LNCAP (cell line): ENCODE results near the gene HSF4.

Source experiments
- TF ChIP-seq, protein P1 (sequence below): fragments of 450-650 bp; IDR thresholded peaks from 2 replicates; pipeline ENCODE4 v1.5.1; 2017; ENCODE audit warnings: mild to moderate bottlenecking

HSF4 gene

DNA sequence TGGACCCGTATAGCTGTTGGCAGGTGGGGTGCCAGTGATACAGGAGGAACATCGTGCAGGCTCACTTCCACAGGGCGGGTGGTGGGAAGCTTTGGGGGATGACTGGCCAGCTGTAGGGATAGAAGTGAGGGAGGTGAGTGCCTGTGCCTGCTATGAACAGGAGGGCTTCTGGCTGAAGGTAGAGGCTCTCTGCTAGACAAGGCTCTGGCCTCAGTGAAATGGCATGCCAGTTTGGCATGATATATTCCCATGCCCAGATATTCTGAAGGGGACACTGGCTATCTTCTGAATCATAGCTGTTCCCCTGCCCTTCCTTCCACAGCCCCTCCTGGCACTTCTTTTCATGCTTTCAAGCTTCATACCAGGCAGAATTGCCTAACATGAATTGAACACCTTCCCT lies 35.7 kb upstream of the HSF4 start:
- TF ChIP-seq, protein P1, sequence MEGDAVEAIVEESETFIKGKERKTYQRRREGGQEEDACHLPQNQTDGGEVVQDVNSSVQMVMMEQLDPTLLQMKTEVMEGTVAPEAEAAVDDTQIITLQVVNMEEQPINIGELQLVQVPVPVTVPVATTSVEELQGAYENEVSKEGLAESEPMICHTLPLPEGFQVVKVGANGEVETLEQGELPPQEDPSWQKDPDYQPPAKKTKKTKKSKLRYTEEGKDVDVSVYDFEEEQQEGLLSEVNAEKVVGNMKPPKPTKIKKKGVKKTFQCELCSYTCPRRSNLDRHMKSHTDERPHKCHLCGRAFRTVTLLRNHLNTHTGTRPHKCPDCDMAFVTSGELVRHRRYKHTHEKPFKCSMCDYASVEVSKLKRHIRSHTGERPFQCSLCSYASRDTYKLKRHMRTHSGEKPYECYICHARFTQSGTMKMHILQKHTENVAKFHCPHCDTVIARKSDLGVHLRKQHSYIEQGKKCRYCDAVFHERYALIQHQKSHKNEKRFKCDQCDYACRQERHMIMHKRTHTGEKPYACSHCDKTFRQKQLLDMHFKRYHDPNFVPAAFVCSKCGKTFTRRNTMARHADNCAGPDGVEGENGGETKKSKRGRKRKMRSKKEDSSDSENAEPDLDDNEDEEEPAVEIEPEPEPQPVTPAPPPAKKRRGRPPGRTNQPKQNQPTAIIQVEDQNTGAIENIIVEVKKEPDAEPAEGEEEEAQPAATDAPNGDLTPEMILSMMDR: no peak

GRCh38 chr16:67129422-67129821 lies 35.1 kb upstream of the HSF4 start:
- TF ChIP-seq, protein P1: no peak

- TF ChIP-seq, protein P1: no peak
These were observed 26.9 kb upstream of the HSF4 start for GRCh38 chr16:67137605-67138004.

DNA sequence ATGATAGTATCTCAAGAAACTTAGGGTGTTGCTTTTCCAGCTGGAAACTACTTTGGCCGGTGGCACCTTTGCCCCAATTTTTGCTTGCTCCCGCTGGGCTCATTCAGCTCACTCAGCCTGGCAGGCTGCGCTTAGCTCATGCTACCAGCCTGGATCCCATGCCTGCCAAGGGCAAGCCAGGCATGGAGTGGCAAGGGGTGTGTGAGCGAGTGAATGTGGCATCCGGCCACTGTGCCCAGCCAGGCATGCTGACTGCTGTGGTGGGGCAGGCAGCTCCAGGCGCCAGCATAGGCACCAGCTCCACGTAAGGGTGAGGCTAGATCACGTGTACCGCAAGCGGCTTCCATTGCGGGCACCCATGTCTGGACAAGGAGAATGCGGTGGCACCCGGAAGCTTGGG lies 23.2 kb upstream of the HSF4 start:
- TF ChIP-seq, protein P1: no peak

DNA sequence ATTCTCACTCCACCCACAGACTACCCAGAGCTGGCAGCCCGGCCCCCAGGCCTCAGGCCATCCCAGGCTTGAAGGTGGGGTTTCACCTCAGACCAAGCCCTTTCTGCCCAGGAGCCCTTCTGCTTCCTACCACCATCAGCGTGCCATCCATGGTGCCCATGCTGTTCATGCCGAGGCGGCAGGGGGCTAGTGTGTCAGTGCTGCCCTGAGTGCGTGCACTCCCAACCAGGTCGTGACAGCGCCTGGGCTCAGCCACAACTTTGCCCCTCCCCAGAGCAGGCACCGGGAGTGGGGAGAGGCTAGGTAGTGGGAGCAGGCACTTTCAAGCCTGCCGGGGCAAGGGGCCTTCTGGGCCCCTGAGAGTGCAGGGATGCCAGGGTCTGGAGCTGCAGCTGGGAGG lies 22.2 kb upstream of the HSF4 start:
- TF ChIP-seq, protein P1: no peak

DNA sequence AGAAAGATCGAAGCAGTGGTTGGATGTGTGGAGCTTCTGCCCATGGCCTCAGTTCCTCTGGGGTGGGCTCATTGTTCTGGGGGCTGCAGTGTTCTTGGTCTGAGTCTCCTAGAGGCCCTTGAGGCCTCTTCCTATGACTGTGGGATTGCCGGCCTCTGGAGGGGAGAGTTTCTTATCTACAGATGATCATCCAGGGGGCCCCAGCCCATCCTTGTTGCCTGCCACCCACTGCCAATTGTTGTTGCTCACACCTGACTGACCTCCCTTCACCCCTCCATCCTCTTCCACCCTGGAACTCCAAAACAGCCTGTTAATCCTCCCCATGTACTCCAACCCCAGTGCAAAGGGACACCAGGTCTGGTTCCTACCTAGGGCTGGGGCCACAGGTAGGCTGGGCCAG lies 19.6 kb upstream of the HSF4 start:
- TF ChIP-seq, protein P1: no peak

DNA sequence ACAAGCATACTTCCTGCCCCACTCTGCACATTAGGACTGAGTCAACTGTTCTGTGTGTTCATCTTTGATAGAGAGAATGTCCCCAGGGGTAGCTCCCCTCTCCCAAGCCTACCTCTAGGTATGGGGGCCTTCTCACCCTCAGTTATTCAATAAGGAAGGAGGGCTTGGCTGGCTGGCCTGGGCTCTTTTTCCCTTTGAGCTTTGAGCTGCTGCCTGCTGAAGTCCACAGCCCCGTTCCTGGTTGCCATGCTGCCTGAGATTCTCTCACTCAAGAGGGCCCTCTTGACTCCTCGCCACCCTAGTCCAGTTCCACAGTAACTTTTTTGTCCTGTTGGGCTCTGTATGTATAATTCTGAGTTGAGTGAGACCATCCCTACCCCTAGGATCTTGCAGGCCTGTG lies 18.8 kb upstream of the HSF4 start:
- TF ChIP-seq, protein P1: no peak
